HFFc6 (cell line): ENCODE data around the gene PCDHB10. TPM values are rescaled to one million over a fixed set of nuclear protein-coding genes. Genes with fewer than 3 reads are reported as not detected.
"Not testable (repeated sequence)": the region's sequence is repeated elsewhere in the genome, so short reads cannot be mapped to it uniquely, and the experiment has no call there.

Experiments
- DNase-seq: peaks from one replicate; pipeline ENCODE4 v3.0.0-alpha.2; 2018
- H3K27ac Mint-ChIP-seq: 2 replicates; pipeline ENCODE4 v1.8.0; 2020; ENCODE audit warnings: mild to moderate bottlenecking, mixed read lengths
- H3K27me3 Mint-ChIP-seq: 2 replicates; pipeline ENCODE4 v1.8.0; 2021; ENCODE audit warnings: mild to moderate bottlenecking, moderate library complexity, mixed read lengths; ENCODE audit not compliant: insufficient read depth
- H3K36me3 Mint-ChIP-seq: 2 replicates; pipeline ENCODE4 v1.8.0; 2021; ENCODE audit warnings: low read depth, mixed read lengths
- H3K4me1 Mint-ChIP-seq: 2 replicates; pipeline ENCODE4 v1.8.0; 2020; ENCODE audit warnings: low read depth, mixed read lengths
- H3K4me3 Mint-ChIP-seq: 2 replicates; pipeline ENCODE4 v1.8.0; 2020; ENCODE audit warnings: mild to moderate bottlenecking, moderate library complexity, mixed read lengths
- H3K9me3 Mint-ChIP-seq: 2 replicates; pipeline ENCODE4 v1.8.0; 2020; ENCODE audit warnings: mild to moderate bottlenecking, mixed read lengths
- CTCF ChIP-seq: fragments of 200-600 bp; sonication (generic); IDR thresholded peaks from 2 replicates; pipeline ENCODE4 v1.5.0; 2021; ENCODE audit warnings: antibody characterized with exemption, mild to moderate bottlenecking
- total RNA-seq, 6 experiments: library from RNA; stranded (reverse); fragmentation: NEBNext Ultra II Directional; extraction: Animal tissue kit (Norgen Biotek cat#: 25700); gene quantifications; 2 replicates in 1 of 6; 3 replicates in 5 of 6; pipeline ENCODE4 v1.2.3, GENCODE V29; 2021

The PCDHB10 gene
- total RNA-seq, 6 experiments from 2014 or later, result 0.78 to 1.3 (median 1.1) TPM

- Mint-ChIP-seq H3K4me3 (no peak overlapping the region), H3K27me3 (peaks cover 16% of the 10 kb centered on the region), H3K27ac (no peak overlapping the region), H3K9me3 (peaks cover 28% of the 10 kb centered on the region), H3K36me3 (peaks cover 9% of the 10 kb centered on the region), H3K4me1 (no peaks in the 10 kb centered on the region; the same call in 1 of the 2 replicates)
- no peak for DNase-seq
- TF ChIP-seq CTCF, result peak; percentile 65
These were observed 36.4 kb upstream of the PCDHB10 start for GRCh38 chr5:141155540-141156374.

- H3K27ac Mint-ChIP-seq, H3K36me3 Mint-ChIP-seq, H3K4me3 Mint-ChIP-seq, H3K4me1 Mint-ChIP-seq, DNase-seq: not testable (repeated sequence)
- H3K27me3 Mint-ChIP-seq, result peaks cover 12% of the 10 kb centered on the region
- H3K9me3 Mint-ChIP-seq, result peaks cover 16% of the 10 kb centered on the region
These were observed 34.8 kb upstream of the PCDHB10 start for GRCh38 chr5:141157356-141157755.

GRCh38 chr5:141157901-141158300 is 34.3 kb upstream of the PCDHB10 start:
- DNase-seq, H3K4me1 Mint-ChIP-seq: not testable (repeated sequence)
- peaks cover 12% of the 10 kb centered on the region for H3K27me3 Mint-ChIP-seq

GRCh38 chr5:141172381-141173204 is 19.6 kb upstream of the PCDHB10 start, which contains the start of gene PCDHB7:
Gene PCDHB7 (plus strand): TSS chr5:141172644. CDS start chr5:141172836, 192 bp downstream.
- H3K27ac Mint-ChIP-seq, result no peak within 1 kb of the TSS

More at GRCh38 chr5:141157901-141158300, 34.3 kb upstream of the PCDHB10 start:
- H3K27ac Mint-ChIP-seq, H3K4me3 Mint-ChIP-seq, H3K36me3 Mint-ChIP-seq: not testable (repeated sequence)
- peaks cover 15% of the 10 kb centered on the region for H3K9me3 Mint-ChIP-seq

GRCh38 chr5:141174291-141175104 is 17.7 kb upstream of the PCDHB10 start:
- H3K27ac Mint-ChIP-seq, H3K36me3 Mint-ChIP-seq, H3K9me3 Mint-ChIP-seq, DNase-seq, H3K4me3 Mint-ChIP-seq, H3K27me3 Mint-ChIP-seq: not testable (repeated sequence)
- peaks cover 12% of the 10 kb centered on the region for H3K4me1 Mint-ChIP-seq

More at GRCh38 chr5:141172381-141173204, 19.6 kb upstream of the PCDHB10 start, which contains the start of gene PCDHB7:
- H3K9me3 Mint-ChIP-seq, result peaks cover 7% of the 10 kb centered on the region
- TF ChIP-seq CTCF, result peak; percentile 84
- peaks cover 12% of the 10 kb centered on the region for H3K4me1 Mint-ChIP-seq
- peaks cover 4% of the 10 kb centered on the region; the same call in 1 of the 2 replicates for H3K36me3 Mint-ChIP-seq
- DNase-seq, result peak; percentile 56
- peak within 1 kb of the TSS; percentile 73 for H3K4me3 Mint-ChIP-seq
- peaks cover 8% of the 10 kb centered on the region; the same call in 1 of the 2 replicates for H3K27me3 Mint-ChIP-seq

GRCh38 chr5:141175933-141176332 is 16.2 kb upstream of the PCDHB10 start:
- peaks cover 4% of the 10 kb centered on the region; the same call in 1 of the 2 replicates for H3K36me3 Mint-ChIP-seq
- no peak overlapping the region for H3K4me3 Mint-ChIP-seq
- peaks cover 12% of the 10 kb centered on the region for H3K4me1 Mint-ChIP-seq
- peaks cover 8% of the 10 kb centered on the region; the same call in 1 of the 2 replicates for H3K27me3 Mint-ChIP-seq
- no peak for TF ChIP-seq CTCF
- no peak for DNase-seq
- H3K9me3 Mint-ChIP-seq, result peaks cover 7% of the 10 kb centered on the region
- H3K27ac Mint-ChIP-seq, result no peak overlapping the region
